ENCODE data around the gene WDFY2.
A peak's percentile ranks its signal among the peaks of the same experiment; 100 is the strongest.
"Not testable (repeated sequence)": the region's sequence is repeated elsewhere in the genome, so short reads cannot be mapped to it uniquely, and the experiment has no call there.

The WDFY2 gene

GRCh38 chr13:51583875-51584730 is at the start of gene WDFY2:
Gene WDFY2, plus strand, starts transcription at chr13:51584462. Its CDS starts 226 bp downstream, at chr13:51584688.
- Histone ChIP-seq H3K27ac (peak within 1 kb of the TSS; percentile 96), H3K9me3 (ENCODE audit: low read depth, low read length) (no peaks in the 10 kb centered on the region), H3K36me3 (ENCODE audit: insufficient read depth, low read length) (peaks cover 3% of the 10 kb centered on the region; the same call in 1 of the 2 replicates), H3K9ac (ENCODE audit: insufficient read length) (peak within 1 kb of the TSS; percentile 64), H3K4me3 (peak within 1 kb of the TSS; percentile 77)
- peak; percentile 97 for TF ChIP-seq FOXP2 (optimal IDR thresholded peaks at IDR 0.05; ENCODE audit: control extremely low read depth, extremely low read length, insufficient read depth)
- TF ChIP-seq EZH2 (IDR thresholded peaks at IDR 0.05): no peak
- TF ChIP-seq POLR2AphosphoS5 (IDR thresholded peaks at IDR 0.05; ENCODE audit: borderline replicate concordance, low read depth, low read length): peak; percentile 91
- DNase-seq (ENCODE audit: low read depth, low spot score): peak; percentile 99

- H3K27ac ChIP-seq: 0 out of 2 replicates have a peak overlapping the region, but pooled peaks have one; percentile 28
- H3K4me3 ChIP-seq: no peak overlapping the region
- no peaks in the 10 kb centered on the region for H3K9me3 ChIP-seq (ENCODE audit: low read depth, low read length)
- no peaks in the 10 kb centered on the region for H3K36me3 ChIP-seq (ENCODE audit: insufficient read depth, low read length)
- no peak overlapping the region for H3K9ac ChIP-seq (ENCODE audit: insufficient read length)
- no peak for DNase-seq (ENCODE audit: low read depth, low spot score)
- TF ChIP-seq EZH2 (IDR thresholded peaks at IDR 0.05): no peak
- TF ChIP-seq FOXP2 (optimal IDR thresholded peaks at IDR 0.05; ENCODE audit: control extremely low read depth, extremely low read length, insufficient read depth): no peak
- no peak for TF ChIP-seq POLR2AphosphoS5 (IDR thresholded peaks at IDR 0.05; ENCODE audit: borderline replicate concordance, low read depth, low read length)
Observed at GRCh38 chr13:51538591-51539179, 45.6 kb upstream of the WDFY2 start.

- H3K9me3 ChIP-seq (ENCODE audit: low read depth, low read length): no peaks in the 10 kb centered on the region
- peak overlapping the region; percentile 51 for H3K9ac ChIP-seq (ENCODE audit: insufficient read length)
- no peak for TF ChIP-seq POLR2AphosphoS5 (IDR thresholded peaks at IDR 0.05; ENCODE audit: borderline replicate concordance, low read depth, low read length)
- TF ChIP-seq FOXP2 (optimal IDR thresholded peaks at IDR 0.05; ENCODE audit: control extremely low read depth, extremely low read length, insufficient read depth): no peak
- TF ChIP-seq EZH2 (IDR thresholded peaks at IDR 0.05): no peak
- H3K36me3 ChIP-seq (ENCODE audit: insufficient read depth, low read length): no peaks in the 10 kb centered on the region
- no peak for DNase-seq (ENCODE audit: low read depth, low spot score)
- peak overlapping the region; percentile 93 for H3K27ac ChIP-seq
- peak overlapping the region; percentile 57 for H3K4me3 ChIP-seq
Observed at GRCh38 chr13:51539887-51540286, 44.4 kb upstream of the WDFY2 start.

- no peak overlapping the region for H3K4me3 ChIP-seq
- H3K36me3 ChIP-seq (ENCODE audit: insufficient read depth, low read length): no peaks in the 10 kb centered on the region
- H3K9ac ChIP-seq (ENCODE audit: insufficient read length): no peak overlapping the region
- DNase-seq (ENCODE audit: low read depth, low spot score): no peak
- TF ChIP-seq EZH2 (IDR thresholded peaks at IDR 0.05) (no peak), FOXP2 (optimal IDR thresholded peaks at IDR 0.05; ENCODE audit: control extremely low read depth, extremely low read length, insufficient read depth) (no peak), POLR2AphosphoS5 (IDR thresholded peaks at IDR 0.05; ENCODE audit: borderline replicate concordance, low read depth, low read length) (no peak)
- peak overlapping the region; percentile 76; the same call in 1 of the 2 replicates for H3K27ac ChIP-seq
- no peaks in the 10 kb centered on the region for H3K9me3 ChIP-seq (ENCODE audit: low read depth, low read length)
Observed at GRCh38 chr13:51541037-51541436, 43.2 kb upstream of the WDFY2 start.

- Histone ChIP-seq H3K27ac (peak overlapping the region; percentile 76), H3K4me3 (peak overlapping the region; percentile 39), H3K9ac (ENCODE audit: insufficient read length) (peak overlapping the region; percentile 14), H3K9me3 (ENCODE audit: low read depth, low read length) (no peaks in the 10 kb centered on the region), H3K36me3 (ENCODE audit: insufficient read depth, low read length) (no peaks in the 10 kb centered on the region)
- TF ChIP-seq EZH2 (IDR thresholded peaks at IDR 0.05) (no peak), POLR2AphosphoS5 (IDR thresholded peaks at IDR 0.05; ENCODE audit: borderline replicate concordance, low read depth, low read length) (no peak), FOXP2 (optimal IDR thresholded peaks at IDR 0.05; ENCODE audit: control extremely low read depth, extremely low read length, insufficient read depth) (no peak)
- no peak for DNase-seq (ENCODE audit: low read depth, low spot score)
Observed at GRCh38 chr13:51541809-51542258, 42.4 kb upstream of the WDFY2 start.

- peak overlapping the region; percentile 14 for H3K9ac ChIP-seq (ENCODE audit: insufficient read length)
- H3K36me3 ChIP-seq (ENCODE audit: insufficient read depth, low read length): no peaks in the 10 kb centered on the region
- no peak for TF ChIP-seq EZH2 (IDR thresholded peaks at IDR 0.05)
- TF ChIP-seq FOXP2 (optimal IDR thresholded peaks at IDR 0.05; ENCODE audit: control extremely low read depth, extremely low read length, insufficient read depth): no peak
- no peak for TF ChIP-seq POLR2AphosphoS5 (IDR thresholded peaks at IDR 0.05; ENCODE audit: borderline replicate concordance, low read depth, low read length)
- DNase-seq (ENCODE audit: low read depth, low spot score): no peak
- peak overlapping the region; percentile 76 for H3K27ac ChIP-seq
- H3K4me3 ChIP-seq: peak overlapping the region; percentile 39
- H3K9me3 ChIP-seq (ENCODE audit: low read depth, low read length): no peaks in the 10 kb centered on the region
Observed at GRCh38 chr13:51542346-51543242, 41.7 kb upstream of the WDFY2 start.

GRCh38 chr13:51545446-51545845 is 38.8 kb upstream of the WDFY2 start:
- H3K9ac ChIP-seq (ENCODE audit: insufficient read length); H3K27ac ChIP-seq; H3K9me3 ChIP-seq (ENCODE audit: low read depth, low read length); DNase-seq (ENCODE audit: low read depth, low spot score); H3K4me3 ChIP-seq; H3K36me3 ChIP-seq (ENCODE audit: insufficient read depth, low read length): not testable (repeated sequence)
